Psoas muscle (tissue), 8 donors: ENCODE data around the gene CLPSL1. TPM values are rescaled to one million over a fixed set of nuclear protein-coding genes. Genes with fewer than 3 reads are reported as not detected.
A peak's percentile ranks its signal among the peaks of the same experiment; 100 is the strongest.

ENCODE experiments used
- ATAC-seq, 4 donors: fragments of 200-7000 bp; cut with Tn5 transposase; one replicate each; pipeline ENCODE4 v1.9.1; 2020; ENCODE audit warnings: moderate library complexity in 3 of 4, mild to moderate bottlenecking in 2 of 4
- DNase-seq, 2 donors: peaks; one replicate each; pipeline ENCODE4 v3.0.0-alpha.2; 2020
- H3K27ac ChIP-seq: fragments of 200-600 bp; one replicate; pipeline ENCODE4 v1.8.0; 2022
- H3K27me3 ChIP-seq, 3 donors: fragments of 200-600 bp in 1 of 3; one replicate each; pipeline versions ENCODE4 v1.6.1 to v1.8.0; 2013 to 2022; ENCODE audit warnings: low read length in 2 of 3, mild to moderate bottlenecking in 2 of 3, moderate library complexity in 1 of 3; ENCODE audit not compliant: insufficient read depth in 3 of 3
- H3K36me3 ChIP-seq, 2 donors: fragments of 200-600 bp in 1 of 2; one replicate each; pipeline versions ENCODE4 v1.6.1 to v1.8.0; 2013 to 2022; ENCODE audit warnings: low read depth in 1 of 2, mild to moderate bottlenecking in 1 of 2, moderate library complexity in 1 of 2; ENCODE audit not compliant: insufficient read depth in 1 of 2
- H3K4me1 ChIP-seq: fragments of 200-600 bp; one replicate; pipeline ENCODE4 v1.8.0; 2022
- H3K4me3 ChIP-seq: fragments of 200-600 bp; one replicate; pipeline ENCODE4 v1.8.0; 2022; ENCODE audit warnings: mild to moderate bottlenecking
- H3K9me3 ChIP-seq: fragments of 200-600 bp; one replicate; pipeline ENCODE4 v1.8.0; 2022
- WGBS, 3 donors: extraction: QIAGEN DNeasy Blood & Tissue Kit; methylation state at CpG; one replicate each; pipeline versions ENCODE4 v1.1.6 to v1.1.7; 2013; 5-methylcytosine and 5-hydroxymethylcytosine counted together
- intact Hi-C, 2 donors: fragments of 100-400 bp; cut with DNase I; formaldehyde crosslinking; loops; one replicate each; pipeline versions ENCODE4 v1.11.0 to v1.14.2; 2022
- polyA plus RNA-seq, 3 donors: library from polyadenylated mRNA; stranded (reverse); fragments of 200-250 nt; gene quantifications; one replicate each; pipeline ENCODE4 v1.2.3, GENCODE V29; 2013
- total RNA-seq, 4 donors: library from RNA; stranded (reverse); fragmentation: NEBNext Ultra II Directional in 2 of 4; extraction: Animal tissue kit (Norgen Biotek cat#: 25700) in 2 of 4; gene quantifications; one replicate each; pipeline versions ENCODE4 v1.2.1 to v1.2.4, GENCODE V29; 2021 to 2023
- TF ChIP-seq, protein P1 (sequence below): fragments of 200-600 bp; IDR thresholded peaks from one replicate; pipeline ENCODE4 v1.8.0; 2022; ENCODE audit warnings: antibody characterized with exemption
- donor health status: healthy with polysubstance abuse.
- donor health status: DM: no; HTN: no; CAD: no; lungs with moderate emphysema.
- donor health status: Bipolar disorder and iron deficiency.
- donor health status: healthy.
- donor health status: DM: yes; HTN: yes; CAD: no.
- donor health status: DM: no; HTN: no; CAD: no.
- donor health status: DM: no; HTN: no; CAD: no.
- donor health status: DM: yes; HTN: yes; CAD: no.

The CLPSL1 gene
- total and polyA plus RNA-seq, 7 donors: not detected

DNA sequence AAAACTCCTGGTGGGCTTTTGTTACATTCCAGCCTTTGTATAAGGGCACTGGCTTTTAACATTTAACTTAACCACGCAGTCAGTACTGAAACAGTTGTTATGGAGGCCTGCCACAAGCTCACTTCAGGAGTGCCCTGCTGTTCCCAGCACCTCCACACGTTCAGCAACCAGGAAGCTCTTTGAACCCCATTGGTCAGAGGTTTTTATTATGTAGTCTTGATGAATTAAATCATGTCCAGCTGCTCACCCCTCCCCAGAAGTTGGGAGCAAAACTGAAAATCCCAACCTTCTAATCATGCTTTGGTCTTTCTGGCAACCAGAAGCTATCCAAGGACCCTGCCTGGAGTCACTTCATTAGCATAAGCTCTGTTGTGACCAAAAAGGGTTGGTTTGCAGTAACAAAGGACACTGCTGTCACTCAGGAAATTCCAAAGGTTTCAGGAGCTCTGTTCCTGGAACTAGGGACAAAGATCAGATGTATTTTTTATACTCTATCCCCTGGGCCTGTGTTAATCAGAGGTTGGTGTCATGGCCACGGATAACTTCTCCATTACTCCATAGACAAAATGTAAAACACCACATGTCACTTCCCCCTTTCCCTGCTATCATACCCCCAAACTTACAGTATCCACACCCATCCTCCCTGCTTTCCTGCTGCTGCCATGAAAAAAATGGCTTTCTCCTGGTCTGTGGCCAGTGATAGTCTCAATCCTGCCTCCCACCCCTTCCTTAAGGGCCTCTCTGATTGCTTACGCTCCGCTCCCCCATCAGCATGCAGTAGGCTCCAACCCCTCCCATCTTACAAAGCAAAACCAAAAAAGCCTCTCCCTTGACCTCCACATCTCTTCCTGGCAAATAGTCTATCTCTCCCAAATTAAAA is 40.9 kb upstream of the CLPSL1 start:
- intact Hi-C loops: loop anchor here in 1 of 2 donors (5.0 kb wide), 1 partner anchor 158 kb away; no protein-coding TSS in a partner anchor
- no peak for ATAC-seq
- no peak for DNase-seq
- Histone ChIP-seq H3K27me3 (no peaks in the 10 kb centered on the region), H3K4me3 (no peak overlapping the region), H3K9me3 (no peaks in the 10 kb centered on the region), H3K27ac (peak overlapping the region; percentile 30), H3K4me1 (peaks cover 12% of the 10 kb centered on the region), H3K36me3 (no peaks in the 10 kb centered on the region)
- TF ChIP-seq, protein P1, sequence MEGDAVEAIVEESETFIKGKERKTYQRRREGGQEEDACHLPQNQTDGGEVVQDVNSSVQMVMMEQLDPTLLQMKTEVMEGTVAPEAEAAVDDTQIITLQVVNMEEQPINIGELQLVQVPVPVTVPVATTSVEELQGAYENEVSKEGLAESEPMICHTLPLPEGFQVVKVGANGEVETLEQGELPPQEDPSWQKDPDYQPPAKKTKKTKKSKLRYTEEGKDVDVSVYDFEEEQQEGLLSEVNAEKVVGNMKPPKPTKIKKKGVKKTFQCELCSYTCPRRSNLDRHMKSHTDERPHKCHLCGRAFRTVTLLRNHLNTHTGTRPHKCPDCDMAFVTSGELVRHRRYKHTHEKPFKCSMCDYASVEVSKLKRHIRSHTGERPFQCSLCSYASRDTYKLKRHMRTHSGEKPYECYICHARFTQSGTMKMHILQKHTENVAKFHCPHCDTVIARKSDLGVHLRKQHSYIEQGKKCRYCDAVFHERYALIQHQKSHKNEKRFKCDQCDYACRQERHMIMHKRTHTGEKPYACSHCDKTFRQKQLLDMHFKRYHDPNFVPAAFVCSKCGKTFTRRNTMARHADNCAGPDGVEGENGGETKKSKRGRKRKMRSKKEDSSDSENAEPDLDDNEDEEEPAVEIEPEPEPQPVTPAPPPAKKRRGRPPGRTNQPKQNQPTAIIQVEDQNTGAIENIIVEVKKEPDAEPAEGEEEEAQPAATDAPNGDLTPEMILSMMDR: no peak
- 61 to 77% (median 70%) methylated on average over 5 of the region's 5 CpGs for WGBS, 3 donors

DNA sequence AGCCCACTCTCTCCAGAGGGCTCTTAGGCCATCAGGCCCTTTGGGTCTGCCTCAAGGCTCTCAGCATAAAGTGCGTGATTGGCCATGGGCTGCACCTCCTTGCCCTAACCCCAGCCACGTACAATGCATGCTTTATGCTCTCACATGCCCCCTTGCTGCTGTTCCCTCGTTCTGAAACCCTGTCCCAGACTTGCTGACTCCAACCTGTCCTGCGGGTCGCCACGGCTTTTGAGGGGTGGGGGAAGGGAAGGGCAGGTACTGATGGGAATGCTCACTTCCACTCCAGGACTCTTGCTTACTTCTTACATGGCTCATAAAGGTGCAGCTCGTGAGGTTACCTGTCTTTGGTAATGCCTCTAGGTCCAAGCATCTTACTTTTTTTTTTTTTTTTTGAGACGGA is 38.0 kb upstream of the CLPSL1 start:
- no peak for ATAC-seq
- TF ChIP-seq, protein P1: no peak
- H3K9me3 ChIP-seq: peaks cover 6% of the 10 kb centered on the region

DNA sequence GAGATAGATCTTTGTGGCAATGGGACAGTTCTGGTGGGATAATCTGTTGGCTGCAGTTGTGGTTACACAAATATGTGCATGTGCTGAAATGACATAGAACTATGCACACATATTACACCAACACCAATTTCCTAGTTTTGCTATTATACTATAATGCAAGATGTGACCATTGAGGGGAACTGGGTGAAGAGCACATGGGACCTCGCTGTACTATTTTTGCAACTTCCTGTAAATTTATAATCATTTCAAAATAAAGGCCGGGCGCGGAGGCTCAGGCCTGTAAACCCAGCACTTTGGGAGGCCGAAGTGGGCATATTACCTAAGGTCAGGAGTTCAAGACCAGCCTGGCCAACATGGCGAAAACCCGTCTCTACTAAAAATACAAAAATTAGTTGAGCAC is 35.3 kb upstream of the CLPSL1 start:
- TF ChIP-seq, protein P1: no peak
- H3K27ac ChIP-seq: no peak overlapping the region
- H3K4me1 ChIP-seq: no peaks in the 10 kb centered on the region
- intact Hi-C loops: no loop called here
- H3K27me3 ChIP-seq: no peaks in the 10 kb centered on the region
- ATAC-seq (no peak), DNase-seq (no peak)
- no peak overlapping the region for H3K4me3 ChIP-seq
- peaks cover 6% of the 10 kb centered on the region for H3K9me3 ChIP-seq
- 89 to 95% (median 93%) methylated on average over 7 of the region's 7 CpGs for WGBS, 3 donors
- H3K36me3 ChIP-seq: no peaks in the 10 kb centered on the region

More for the DNA sequence above, 38.0 kb upstream of the CLPSL1 start:
- Histone ChIP-seq H3K4me1 (no peaks in the 10 kb centered on the region), H3K4me3 (no peak overlapping the region), H3K36me3 (no peaks in the 10 kb centered on the region), H3K27me3 (no peaks in the 10 kb centered on the region), H3K27ac (no peak overlapping the region)
- intact Hi-C loops: no loop called here
- no peak for DNase-seq
- WGBS, 3 donors: 54 to 59% (median 55%) methylated on average over 7 to 8 of the region's 8 CpGs

DNA sequence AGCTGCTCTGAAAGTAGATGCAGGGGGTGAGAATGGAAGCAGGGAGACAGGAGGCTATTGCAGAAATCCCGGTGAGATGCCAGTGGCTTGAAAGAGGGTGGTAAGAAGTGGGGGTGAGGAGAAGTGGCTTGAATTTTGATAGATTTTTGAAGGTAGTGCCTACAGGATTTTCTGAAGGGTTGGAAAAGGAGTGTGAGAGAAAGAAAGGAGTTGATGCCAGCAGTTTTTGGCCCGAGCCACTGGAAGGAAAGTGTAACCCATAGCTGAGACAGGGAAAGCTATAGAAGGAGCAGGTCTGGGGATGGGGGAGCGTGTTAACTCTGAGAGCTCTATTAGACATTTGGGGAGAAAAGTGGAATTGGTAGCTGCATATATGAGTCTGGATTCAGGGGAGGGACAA is 34.3 kb upstream of the CLPSL1 start:
- Histone ChIP-seq H3K27ac (no peak overlapping the region), H3K4me1 (no peaks in the 10 kb centered on the region), H3K27me3 (no peaks in the 10 kb centered on the region), H3K9me3 (peaks cover 6% of the 10 kb centered on the region), H3K4me3 (no peak overlapping the region), H3K36me3 (no peaks in the 10 kb centered on the region)
- WGBS, 3 donors: 78 to 82% (median 79%) methylated on average over 3 of the region's 3 CpGs
- ATAC-seq (no peak), DNase-seq (no peak)
- intact Hi-C loops: no loop called here
- TF ChIP-seq, protein P1: no peak
